WTC11 (cell line): ENCODE data around the gene ACSM3.

Experiments used
- CREM ChIP-seq: sonication (generic); formaldehyde crosslinking; IDR thresholded peaks from 2 replicates; pipeline ENCODE4 v1.8.1; 2022; ENCODE audit warnings: mild to moderate bottlenecking, missing genetic modification reagents, moderate library complexity
- ESRRA ChIP-seq: sonication (generic); formaldehyde crosslinking; IDR thresholded peaks from 2 replicates; pipeline ENCODE4 v1.8.1; 2022; ENCODE audit warnings: mild to moderate bottlenecking, missing genetic modification reagents, borderline replicate concordance
- NFYB ChIP-seq: sonication (generic); formaldehyde crosslinking; conservative IDR thresholded peaks from 2 replicates; pipeline ENCODE4 v1.8.0; 2022; ENCODE audit warnings: low read depth, missing genetic modification reagents
- ZNF317 ChIP-seq: sonication (generic); formaldehyde crosslinking; IDR thresholded peaks from 2 replicates; pipeline ENCODE4 v1.8.1; 2023; ENCODE audit warnings: low read depth, mild to moderate bottlenecking, moderate library complexity, missing genetic modification reagents, borderline replicate concordance
- TF ChIP-seq, protein P1 (sequence below): fragments of 200-600 bp; IDR thresholded peaks from 2 replicates; pipeline ENCODE4 v1.8.0; 2022; ENCODE audit warnings: antibody characterized with exemption

DNA sequence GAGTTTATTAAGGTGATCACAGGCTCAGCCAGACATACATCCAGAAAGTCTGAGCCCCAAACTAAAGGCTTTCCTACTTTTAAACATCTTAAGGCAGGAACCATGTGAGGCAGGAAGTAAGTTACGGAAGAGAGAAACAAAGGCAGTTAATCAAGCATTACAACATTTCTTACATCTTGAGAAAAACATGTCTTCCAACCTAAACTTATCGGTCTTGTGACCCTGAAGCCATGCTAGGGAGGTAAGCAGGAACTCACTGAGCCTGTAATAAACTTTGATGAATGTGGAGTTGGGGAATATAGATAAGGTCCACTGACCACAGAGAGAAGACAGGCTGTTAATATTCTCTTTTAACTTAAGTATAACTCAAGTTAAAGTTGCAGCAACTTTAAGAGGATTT lies 3.5 kb upstream of the ACSM3 start:
- TF ChIP-seq, protein P1, sequence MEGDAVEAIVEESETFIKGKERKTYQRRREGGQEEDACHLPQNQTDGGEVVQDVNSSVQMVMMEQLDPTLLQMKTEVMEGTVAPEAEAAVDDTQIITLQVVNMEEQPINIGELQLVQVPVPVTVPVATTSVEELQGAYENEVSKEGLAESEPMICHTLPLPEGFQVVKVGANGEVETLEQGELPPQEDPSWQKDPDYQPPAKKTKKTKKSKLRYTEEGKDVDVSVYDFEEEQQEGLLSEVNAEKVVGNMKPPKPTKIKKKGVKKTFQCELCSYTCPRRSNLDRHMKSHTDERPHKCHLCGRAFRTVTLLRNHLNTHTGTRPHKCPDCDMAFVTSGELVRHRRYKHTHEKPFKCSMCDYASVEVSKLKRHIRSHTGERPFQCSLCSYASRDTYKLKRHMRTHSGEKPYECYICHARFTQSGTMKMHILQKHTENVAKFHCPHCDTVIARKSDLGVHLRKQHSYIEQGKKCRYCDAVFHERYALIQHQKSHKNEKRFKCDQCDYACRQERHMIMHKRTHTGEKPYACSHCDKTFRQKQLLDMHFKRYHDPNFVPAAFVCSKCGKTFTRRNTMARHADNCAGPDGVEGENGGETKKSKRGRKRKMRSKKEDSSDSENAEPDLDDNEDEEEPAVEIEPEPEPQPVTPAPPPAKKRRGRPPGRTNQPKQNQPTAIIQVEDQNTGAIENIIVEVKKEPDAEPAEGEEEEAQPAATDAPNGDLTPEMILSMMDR: no peak
- TF ChIP-seq ESRRA (CRISPR knock-in tag) (no peak), NFYB (no peak), ZNF317 (CRISPR knock-in tag) (no peak), CREM (CRISPR knock-in tag) (no peak)
